A204.1 (cell line): ENCODE data around the gene MIF.
"Not testable (repeated sequence)": the region's sequence is repeated elsewhere in the genome, so short reads cannot be mapped to it uniquely, and the experiment has no call there.

Experiments
- FAIRE-seq: peaks from 2 replicates; lab custom pipeline; 2012; peaks lifted over from hg19 to GRCh38; lab: Jason Lieb, UNC

Gene MIF

GRCh38 chr22:23903328-23903971 is 9.3 kb downstream of the MIF start:
- no peak for FAIRE-seq

- FAIRE-seq: no peak
Measured at GRCh38 chr22:23904573-23905254, 10.5 kb downstream of the MIF start.

GRCh38 chr22:23906641-23907040 is 12.5 kb downstream of the MIF start:
- no peak for FAIRE-seq

- FAIRE-seq: not testable (repeated sequence)
Measured at GRCh38 chr22:23907423-23907822, 13.2 kb downstream of the MIF start.

- FAIRE-seq: no peak
Measured at GRCh38 chr22:23908587-23909205, 14.5 kb downstream of the MIF start.

- no peak for FAIRE-seq
Measured at GRCh38 chr22:23909296-23909898, 15.2 kb downstream of the MIF start.

- no peak for FAIRE-seq
Measured at GRCh38 chr22:23910496-23911190, 16.5 kb downstream of the MIF start.

- no peak for FAIRE-seq
Measured at GRCh38 chr22:23911318-23911980, 17.3 kb downstream of the MIF start.

- no peak for FAIRE-seq
Measured at GRCh38 chr22:23912293-23912903, 18.2 kb downstream of the MIF start.

GRCh38 chr22:23913306-23913660 is 19.1 kb downstream of the MIF start:
- no peak for FAIRE-seq

- FAIRE-seq: peak; percentile 93
Measured at GRCh38 chr22:23913661-23914353, 19.6 kb downstream of the MIF start.

GRCh38 chr22:23915290-23915689 is 21.1 kb downstream of the MIF start:
- FAIRE-seq: no peak

- not testable (repeated sequence) for FAIRE-seq
Measured at GRCh38 chr22:23920267-23920611, 26.1 kb downstream of the MIF start.

- FAIRE-seq: not testable (repeated sequence)
Measured at GRCh38 chr22:23921586-23922201, 27.5 kb downstream of the MIF start.

- FAIRE-seq: no peak
Measured at GRCh38 chr22:23922921-23923320, 28.7 kb downstream of the MIF start.

- no peak for FAIRE-seq
Measured at GRCh38 chr22:23925020-23925606, 30.9 kb downstream of the MIF start.

- FAIRE-seq: no peak
Measured at GRCh38 chr22:23926561-23926960, 32.4 kb downstream of the MIF start.

- no peak for FAIRE-seq
Measured at GRCh38 chr22:23938328-23939016, 44.3 kb downstream of the MIF start.

GRCh38 chr22:23939017-23939357 is 44.8 kb downstream of the MIF start:
- FAIRE-seq: no peak

- FAIRE-seq: not testable (repeated sequence)
Measured at GRCh38 chr22:23940166-23940565, 46.0 kb downstream of the MIF start.
